ENCODE data around the gene FOXG1.

FOXG1 gene

DNA sequence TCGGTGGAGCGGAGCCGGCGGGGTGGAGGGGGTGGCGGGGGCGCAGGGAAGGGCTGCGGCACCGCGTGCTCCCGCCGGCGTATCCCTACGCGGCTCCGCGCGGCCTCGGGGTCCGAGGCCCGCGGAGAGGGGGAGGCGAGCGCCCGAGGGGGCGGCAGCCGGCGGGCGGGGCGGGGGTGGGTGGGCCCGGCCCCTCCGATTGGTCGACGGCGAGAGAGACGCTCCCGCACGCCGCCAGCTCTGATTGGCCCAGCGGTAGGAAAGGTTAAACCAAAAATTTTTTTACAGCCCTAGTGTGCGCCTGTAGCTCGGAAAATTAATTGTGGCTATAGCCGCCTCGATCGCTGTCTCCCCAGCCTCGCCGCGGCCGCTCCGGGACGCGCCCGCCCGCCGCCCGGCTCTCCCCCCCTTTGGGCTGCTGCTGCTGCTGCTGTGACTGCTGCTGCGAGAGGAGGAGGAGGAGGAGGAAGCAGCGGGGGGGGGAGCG lies at the start of gene FOXG1:
Gene FOXG1, plus strand, starts transcription at position 319 of the 487 bp plus-strand sequence. CDS start 493 bp downstream, outside the sequence.
- DNase-seq, result no peak

DNA sequence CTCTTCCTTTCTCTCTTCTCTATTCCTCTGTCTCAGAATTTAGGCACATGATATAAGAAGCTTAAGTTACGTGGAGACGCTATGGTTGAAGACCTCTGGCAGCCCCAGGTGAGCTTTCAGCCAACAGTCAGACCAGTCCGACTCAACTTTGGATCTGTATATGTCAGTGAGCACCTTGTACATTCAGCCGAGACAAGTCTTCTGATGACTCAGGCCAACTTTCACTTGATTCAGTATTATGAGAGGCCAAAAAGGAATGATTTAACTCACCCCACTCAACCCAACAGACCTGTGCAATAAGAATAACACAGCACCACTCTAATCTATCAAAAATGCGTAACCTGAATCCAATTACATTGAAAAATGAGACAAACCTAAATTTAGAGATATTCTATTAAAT lies 47.5 kb upstream of the FOXG1 start:
- DNase-seq, result no peak

DNA sequence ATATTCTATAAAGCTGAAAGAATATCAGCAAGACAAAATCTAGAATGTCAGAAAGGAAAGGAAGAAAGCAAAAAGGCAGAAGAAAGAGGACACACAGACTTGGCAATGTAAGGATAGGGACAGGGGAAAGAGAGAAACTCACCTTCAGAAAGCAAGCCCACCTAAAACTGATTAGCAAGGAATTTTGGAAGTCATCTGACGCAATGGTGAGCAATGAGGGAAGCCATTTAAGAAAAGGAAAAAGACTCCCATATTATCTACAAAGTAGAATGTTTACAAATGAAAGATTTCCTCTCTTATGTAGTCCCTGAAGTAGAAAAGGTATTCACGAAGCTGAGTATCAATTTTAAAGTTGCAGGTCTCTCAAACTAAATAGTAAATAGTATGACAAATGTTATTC lies 35.2 kb upstream of the FOXG1 start:
- DNase-seq, result no peak

DNA sequence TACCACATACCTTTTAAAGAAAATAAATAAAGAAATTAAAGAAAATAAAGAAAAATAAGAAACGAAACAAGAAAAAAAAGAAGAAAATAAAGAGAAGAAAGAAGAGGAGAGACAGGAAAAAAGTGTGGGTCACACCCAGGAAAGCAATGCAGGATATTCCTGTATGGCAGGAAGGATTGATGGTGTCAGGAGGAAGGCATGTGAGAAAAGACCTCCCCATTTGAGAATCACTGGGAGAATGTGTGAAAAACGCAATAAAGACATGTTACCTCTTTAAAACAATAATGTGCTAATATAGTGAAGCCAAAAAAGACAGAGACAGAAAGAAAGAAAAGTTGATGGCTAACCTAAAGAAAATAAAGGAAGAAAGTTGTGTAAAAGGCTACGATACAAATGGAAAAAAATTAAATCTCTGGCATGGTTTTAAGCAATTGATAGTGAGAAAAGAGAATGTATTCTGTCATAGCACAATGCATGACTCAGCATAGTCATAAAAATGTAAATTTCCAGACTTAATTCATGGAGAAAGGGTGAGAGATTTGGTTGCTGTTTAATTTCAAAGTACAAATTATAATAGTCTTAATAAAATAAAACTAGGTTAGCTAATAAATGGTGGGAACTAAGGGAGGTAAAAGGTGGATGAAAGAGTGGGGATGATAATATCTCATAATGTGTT lies 24.3 kb upstream of the FOXG1 start:
- DNase-seq, result no peak

DNA sequence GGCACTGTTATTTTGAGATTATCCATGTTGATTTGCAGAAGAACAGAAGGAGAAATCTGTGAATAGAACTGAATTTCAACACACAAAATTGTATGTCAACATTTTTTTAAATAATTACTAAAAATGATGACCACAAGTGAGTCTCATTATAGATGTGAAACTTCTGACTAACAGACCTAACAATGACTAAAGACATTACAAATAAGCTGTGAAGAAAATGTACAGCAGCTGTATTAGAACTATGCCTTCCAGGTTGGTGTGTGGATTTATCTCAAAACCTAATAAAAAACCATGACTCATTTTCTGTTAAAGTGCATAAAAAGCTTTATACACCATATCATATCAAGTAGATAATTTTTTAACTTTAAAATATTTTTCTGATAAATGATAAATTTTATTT lies 22.5 kb upstream of the FOXG1 start:
- DNase-seq, result no peak

DNA sequence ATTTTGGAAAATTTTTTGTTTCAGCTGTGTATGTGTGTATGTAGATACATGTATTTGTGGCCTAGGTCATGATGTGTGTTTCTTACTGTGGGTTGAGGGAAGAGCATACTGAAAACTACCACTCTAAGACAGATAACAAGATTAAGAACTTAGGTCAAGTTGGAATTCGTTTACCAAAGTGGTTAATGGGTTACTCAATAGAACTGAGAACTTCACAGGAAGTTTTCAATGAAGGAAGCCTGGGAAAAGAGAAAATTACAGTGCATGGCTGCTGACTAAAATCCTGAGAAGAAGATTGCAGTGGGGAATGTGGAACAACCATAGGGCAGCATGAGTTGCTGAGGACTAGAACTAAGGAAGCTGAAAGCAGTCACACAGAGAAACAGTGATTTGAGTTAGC lies 21.4 kb upstream of the FOXG1 start:
- DNase-seq, result no peak

DNA sequence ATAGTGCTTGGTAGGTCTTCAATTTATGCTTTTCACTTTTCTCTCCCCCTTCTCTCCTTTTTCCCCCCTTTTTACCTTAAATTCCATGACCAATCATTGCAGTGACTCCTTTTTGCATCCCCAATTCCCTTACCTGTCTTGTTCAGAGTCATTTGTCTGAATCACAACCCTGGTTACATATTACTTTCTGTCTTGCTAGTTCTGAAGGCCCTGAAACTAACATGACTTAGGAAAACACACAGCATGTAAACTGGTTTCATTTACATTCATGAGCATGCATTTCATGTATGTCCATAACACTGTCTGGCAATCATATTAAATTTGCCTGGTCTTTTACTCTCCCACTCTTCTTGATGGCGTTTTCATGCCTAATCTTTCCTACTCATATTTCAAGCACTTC lies 20.3 kb upstream of the FOXG1 start:
- no peak for DNase-seq

DNA sequence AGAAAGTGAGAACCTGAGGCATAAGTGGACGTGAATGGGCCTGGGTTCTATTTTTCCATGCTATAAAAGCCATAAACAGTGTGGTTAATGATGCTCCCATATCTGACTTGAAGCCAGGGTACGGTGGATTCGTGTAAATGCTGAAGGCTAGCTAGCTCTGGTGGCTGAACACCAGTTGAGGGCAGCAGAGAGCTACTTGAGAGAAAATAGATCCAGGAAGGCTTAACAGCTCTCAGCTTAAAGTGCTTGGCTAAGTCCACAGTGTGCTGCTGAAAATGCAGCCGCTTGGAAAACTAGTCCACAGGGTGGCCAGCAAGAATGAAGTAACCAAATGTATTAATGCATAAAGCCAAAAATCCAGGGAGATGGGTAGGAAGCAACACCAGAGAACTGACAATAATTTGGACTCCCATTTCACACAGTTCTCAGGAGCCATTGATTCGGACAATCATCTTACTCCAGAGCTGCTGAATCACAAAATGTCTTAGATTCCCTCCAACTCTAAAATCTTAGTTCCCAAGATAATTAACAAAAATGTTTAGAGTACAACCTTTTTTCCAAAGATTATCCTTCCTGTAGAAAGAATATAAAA lies 15.0 kb upstream of the FOXG1 start:
- peak; percentile 38 for DNase-seq

DNA sequence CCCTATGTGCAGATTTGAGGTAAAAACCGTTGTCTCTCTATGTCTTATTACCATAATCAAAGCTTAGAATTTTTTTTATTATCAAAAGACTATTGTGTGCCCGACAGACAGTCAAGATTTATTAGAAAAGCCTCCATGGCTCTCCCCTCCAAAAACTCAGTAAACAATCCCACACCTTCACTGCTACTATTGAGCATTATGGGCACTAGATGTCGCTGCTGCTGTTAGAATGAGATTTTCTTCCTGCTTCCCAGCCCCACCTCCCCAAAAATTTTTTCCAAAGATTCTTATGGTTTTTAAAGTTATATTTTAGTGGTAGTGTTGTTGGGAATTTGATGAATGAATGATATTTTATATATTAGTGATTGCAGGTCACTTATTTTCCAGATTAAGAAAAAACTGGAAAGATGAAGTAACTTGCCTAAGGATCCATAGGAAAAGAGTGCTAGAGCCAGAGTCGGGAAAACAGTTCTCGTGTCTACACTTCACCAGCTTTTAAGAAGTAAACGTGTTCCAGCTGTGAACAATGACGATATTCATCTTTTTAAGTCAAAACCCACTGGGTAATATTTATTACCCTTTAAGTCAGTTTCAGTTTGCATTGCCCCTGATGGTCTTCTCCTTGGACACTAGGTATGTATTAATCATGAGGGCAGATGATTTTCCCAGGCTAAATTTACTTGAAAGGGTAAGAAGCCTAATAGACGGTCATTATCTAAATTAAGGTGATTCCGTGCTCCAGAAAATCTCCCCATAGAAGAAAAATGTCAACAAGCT lies 12.2 kb upstream of the FOXG1 start:
- DNase-seq, result peak; percentile 54

DNA sequence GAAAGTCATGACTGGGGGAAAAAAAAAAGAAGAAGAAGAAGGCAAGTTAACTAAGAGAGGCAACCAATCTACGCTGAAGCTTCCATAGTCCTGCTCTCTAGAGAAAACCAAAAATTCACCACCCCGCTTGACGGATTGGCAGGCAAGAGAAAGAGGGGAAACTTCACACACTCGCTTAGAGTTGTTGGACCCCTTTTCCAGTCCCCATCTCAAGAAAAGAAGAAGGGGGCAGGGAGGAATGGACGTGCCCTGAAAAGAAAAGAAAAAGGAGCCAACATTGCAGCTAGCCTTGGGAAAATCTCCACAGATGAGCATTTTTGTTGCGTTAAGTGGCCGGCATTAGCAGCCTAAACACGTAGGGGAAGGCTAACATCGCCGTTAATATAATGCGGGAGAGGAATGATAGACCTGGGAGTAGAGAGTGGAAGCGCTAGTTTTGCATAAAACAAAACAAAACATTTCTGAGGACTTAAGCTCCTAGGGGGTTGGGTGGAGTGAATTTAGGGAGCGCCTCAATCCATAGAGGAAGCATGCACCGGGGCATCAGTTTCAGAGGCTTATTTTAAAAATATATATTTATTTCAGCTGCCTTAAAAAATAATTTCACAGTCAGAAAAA lies 11.3 kb upstream of the FOXG1 start:
- DNase-seq, result no peak

DNA sequence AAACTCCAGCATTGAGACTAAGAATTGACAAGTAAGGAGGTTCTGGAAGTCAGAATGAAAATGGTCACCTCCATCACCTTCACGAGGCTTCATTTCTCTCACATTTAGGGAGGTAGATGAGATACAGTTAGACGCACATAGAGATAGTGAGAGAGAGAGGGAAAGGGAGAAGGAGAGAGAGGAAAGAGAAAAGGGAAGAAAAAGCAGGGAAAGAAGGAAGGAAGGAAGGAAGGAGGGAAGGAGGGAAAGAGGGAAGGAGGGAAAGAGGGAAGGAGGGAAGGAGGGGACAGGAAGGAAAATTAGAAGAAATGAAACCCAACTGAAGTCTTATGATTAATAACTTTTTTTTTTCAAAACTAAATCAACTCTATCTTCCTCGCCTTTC lies 10.7 kb upstream of the FOXG1 start:
- DNase-seq, result no peak

DNA sequence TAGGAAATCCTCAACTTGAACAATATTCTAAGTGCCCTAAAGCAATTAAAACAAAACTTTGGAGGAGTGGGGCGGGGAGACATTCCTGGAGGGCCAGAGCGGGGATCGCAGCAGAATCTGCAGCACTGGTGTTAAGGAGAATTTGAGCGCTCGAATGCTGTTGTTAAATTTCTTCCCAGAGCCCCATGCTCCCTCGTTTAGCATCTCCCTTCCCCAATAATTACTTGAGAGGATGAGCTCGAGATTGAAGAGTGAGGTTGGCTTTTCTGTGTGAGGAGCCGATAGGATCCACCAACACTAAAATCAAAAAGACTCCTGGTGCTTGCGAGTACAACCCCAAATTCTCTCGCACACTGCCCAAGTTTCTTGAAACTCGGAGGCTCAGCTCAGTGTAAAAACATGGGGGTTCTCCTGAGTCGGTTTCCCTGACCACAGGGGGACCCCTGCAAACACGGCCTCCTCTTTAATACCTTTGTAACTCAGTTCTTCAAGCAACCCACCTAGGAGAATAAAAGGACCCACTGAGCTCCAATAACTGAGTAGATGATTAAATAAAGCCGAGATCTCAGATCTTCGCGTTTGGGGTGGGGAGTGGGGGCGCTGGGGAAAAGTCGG lies 10.2 kb upstream of the FOXG1 start:
- no peak for DNase-seq

DNA sequence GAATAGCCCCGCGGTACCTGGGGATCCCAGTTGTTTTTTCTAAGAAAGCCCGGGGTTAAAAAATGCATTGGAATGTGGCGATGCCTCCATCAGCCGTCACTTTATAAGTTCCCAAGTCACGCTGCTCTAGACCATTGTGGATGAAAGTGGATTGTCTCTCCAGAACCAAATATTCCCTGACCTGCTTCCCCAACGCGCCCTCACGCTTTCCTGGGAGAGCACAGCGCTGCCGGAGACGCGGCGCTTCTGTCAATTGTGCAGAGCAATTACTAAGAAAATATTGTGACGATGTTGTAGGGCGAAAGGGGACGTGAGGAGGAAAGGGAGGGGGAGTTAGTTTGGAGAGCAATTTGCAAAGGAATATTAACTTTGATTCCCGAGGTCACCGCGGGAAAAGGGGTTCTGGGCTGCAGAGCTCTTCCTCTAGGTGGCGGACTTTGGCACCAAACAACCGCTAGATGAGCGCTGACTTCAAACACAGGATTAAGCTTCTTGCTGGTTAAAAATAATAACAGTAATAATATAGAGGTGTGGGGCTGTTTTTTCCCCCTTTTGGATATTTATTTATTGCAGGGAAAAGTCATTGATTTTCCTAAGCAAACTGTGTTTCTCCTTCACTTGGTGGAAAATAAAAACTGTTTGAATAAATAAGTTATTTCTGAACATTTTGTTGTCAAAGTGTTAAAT lies 9.6 kb upstream of the FOXG1 start:
- DNase-seq, result no peak

DNA sequence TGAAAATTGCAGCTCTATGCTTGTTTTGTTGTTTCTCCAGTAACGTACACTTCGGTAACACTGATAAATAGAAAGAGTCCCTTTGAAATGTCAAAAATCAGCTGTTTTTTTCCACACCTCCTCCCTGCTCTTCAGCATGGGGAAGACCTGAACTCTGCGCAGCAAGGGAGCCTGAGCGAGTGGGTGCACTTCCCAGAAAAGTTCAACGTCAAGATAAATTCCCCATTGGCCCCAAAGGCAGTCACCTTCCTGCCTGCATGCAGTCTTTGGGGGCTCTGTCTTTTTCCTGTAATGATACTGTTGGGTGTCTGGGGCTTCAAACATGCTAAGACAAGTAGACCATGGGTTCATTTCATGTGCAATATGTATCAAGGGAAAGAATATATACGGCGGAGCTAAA lies 8.8 kb upstream of the FOXG1 start:
- DNase-seq, result no peak

DNA sequence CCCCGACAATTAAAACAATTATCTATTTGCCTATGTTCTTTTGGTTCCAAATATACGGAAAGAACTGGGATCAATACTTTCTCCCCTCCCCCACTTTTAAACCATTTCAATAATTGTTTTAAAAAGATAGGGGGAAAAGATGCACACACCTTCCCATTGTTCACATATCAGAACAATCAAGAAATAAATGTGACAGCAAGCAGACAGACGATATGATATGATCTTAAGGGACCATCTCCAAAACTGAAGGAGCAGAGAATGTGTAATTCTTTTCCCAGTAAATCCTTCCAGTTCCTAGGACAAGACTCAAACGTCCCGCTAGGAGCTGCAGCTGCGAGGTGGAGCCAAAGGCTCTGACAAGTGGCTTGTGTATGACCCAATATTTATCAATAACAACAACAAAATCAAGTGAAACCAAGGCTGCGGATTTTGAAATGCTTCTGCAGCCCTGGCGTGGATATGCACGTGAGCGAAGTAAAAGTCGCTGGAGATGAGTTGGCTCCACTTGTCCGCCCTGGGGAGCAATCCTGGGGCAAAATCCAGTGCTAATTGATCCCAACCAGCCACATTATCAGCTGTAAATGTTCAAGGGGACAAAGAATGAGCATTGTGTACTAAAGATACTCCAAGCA lies 8.2 kb upstream of the FOXG1 start:
- no peak for DNase-seq

DNA sequence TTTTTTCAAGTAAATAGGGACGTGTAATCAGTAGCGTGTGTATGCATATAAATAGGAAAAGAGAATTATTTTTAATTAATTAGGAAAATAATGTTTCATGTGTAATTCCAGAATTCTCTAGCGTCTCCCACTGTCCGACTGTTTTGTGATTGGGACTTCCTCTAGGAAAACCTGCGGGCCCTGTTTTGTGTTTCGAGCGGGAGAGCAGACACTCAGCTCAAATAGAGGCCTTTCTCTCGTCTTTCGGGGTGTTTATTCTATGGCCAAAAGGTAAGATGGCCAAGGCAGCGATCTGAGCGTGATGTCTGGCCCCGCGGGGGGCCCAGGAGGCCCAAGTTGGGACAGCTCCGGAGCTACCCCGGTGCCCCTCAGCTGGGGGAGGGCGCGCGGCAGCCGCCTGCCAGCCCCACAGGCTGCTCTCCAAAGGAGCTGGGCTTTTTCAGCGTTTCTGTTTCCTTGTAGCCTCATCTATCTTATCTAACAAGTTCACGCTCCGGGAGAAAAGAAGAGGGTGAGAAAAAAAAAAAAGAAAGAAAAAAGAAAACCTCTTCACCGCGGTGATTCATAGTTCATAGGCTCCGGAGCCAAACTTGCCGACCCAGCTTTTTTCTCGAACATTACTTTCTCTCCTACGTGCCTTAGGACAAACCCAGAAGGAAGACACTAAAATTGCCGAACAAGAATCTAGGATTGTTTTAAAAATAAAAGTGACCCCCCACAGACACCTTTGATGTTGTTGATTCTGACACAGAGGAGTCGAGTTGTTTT lies 7.5 kb upstream of the FOXG1 start:
- no peak for DNase-seq

DNA sequence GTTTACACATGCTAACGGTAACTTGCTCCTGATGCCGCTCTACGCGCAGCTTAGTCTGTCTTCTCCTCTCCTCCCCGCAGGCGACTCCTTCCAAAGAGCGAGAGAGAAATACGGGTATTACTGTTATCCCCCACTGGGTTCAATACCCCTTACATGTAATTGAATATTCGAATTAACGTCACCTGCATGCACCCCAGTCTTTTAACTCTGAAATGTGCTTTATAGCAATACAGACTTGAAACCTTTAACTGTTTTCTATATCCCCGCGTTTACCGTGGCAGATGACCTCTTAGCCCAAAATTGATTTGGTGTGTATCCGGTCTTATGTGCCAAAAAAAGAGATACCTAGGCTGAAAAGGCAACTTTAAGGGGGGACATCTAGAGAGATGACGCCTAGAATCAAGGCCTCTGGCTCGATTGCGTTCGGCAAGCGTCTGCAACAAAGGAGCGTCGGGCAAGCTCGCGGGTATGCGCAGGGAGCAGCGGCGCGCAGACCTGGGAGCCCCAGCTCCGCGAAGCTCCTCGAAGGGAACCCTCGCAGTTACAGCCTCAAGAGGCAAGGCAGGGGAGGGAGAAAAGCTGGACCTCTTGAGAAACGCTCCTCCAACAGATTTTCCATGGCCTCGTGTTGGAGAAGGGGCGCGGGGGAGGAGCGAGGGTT lies 6.8 kb upstream of the FOXG1 start:
- no peak for DNase-seq

DNA sequence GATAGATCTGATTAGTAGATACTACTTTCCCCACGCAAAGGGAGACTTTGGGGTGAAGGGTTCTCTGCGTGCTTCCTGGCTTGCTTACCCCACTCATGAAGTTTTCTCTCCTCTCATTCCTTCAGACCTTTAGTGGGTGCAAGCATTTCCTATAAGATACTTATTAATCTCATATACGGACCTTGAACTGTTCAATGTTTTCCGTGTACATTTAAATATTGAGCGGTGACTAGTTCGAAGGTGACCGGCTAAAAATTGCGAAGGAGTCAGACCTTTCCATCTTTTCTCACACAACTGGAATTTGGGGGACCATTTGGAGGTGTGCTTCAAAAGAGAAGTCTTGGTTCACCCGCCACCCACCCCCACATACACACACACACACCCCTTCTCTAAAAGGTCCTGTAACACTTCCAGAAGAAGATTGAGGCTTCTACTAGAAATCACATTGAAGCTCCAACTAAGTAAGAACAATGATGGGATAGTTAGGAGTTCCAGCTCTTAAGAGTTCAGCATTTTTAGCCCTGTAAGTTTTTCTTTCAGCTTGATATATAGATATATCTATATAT lies 6.1 kb upstream of the FOXG1 start:
- no peak for DNase-seq

DNA sequence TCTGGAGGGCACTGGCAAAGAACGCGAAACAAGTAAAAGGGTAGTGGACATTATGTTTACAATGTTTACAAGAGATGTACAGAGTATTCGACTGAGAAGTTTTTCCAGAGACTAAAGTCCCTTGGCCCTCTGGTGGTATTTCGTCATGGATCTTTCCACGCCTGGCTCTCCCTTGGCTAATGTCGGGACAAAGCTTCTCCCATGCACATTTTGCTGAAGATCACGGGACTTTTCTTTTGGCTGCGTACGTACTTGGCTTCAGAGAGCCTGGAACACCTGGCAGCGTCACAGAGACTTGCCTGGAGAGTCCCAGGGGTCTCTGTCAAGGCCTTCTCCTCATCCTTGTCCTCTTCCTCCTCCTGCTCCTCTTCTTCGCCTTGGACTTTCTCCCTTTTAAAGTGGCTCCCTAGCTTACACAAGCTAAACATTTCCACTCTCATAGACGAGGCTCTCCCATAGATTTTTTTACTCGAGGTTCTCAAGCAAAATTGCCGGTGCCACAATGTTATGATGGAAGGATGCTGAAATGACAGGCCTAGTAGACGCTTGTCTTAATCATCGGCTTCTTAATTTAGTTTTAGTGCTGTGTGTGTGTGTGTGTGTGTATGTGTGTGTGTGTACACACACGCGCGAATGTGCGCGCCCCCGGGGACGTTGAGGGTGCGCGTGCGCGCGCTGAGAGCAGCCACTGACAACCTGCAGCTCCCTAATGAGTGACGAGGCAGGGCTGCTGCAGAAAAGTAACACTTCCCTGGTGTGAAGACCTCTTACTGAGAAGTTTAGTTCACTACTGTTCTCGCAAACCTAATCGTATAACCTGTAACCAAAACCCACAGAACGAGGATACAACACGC lies 4.9 kb upstream of the FOXG1 start:
- DNase-seq, result no peak
